GM10266 (cell line): ENCODE data around the gene SHC3.
"Not testable (repeated sequence)": the region's sequence is repeated elsewhere in the genome, so short reads cannot be mapped to it uniquely, and the experiment has no call there.

Source experiments
- DNase-seq: peaks from one replicate; pipeline ENCODE4 v3.0.0; 2012; ENCODE audit errors: extremely low spot score
- CTCF ChIP-seq: IDR thresholded peaks from 2 replicates; pipeline ENCODE4 v1.5.1; 2012; ENCODE audit warnings: mild to moderate bottlenecking, low read depth; ENCODE audit not compliant: control insufficient read depth, insufficient read depth; ENCODE audit errors: missing control alignments

The SHC3 gene

GRCh38 chr9:89219637-89220036, 41.0 kb upstream of the SHC3 start:
- TF ChIP-seq CTCF = no peak
- DNase-seq = no peak

- no peak for TF ChIP-seq CTCF
- DNase-seq = no peak
These were observed 39.7 kb upstream of the SHC3 start for GRCh38 chr9:89218040-89218928.

GRCh38 chr9:89215342-89215741, 36.7 kb upstream of the SHC3 start:
- no peak for DNase-seq
- no peak for TF ChIP-seq CTCF

GRCh38 chr9:89213396-89213880, 34.8 kb upstream of the SHC3 start:
- no peak for DNase-seq
- TF ChIP-seq CTCF = no peak

- DNase-seq = no peak
These were observed 33.6 kb upstream of the SHC3 start for GRCh38 chr9:89212171-89212570.

GRCh38 chr9:89209311-89209710, 30.7 kb upstream of the SHC3 start:
- DNase-seq = not testable (repeated sequence)

More at GRCh38 chr9:89212171-89212570, 33.6 kb upstream of the SHC3 start:
- no peak for TF ChIP-seq CTCF

- DNase-seq = no peak
- TF ChIP-seq CTCF = no peak
These were observed 28.4 kb upstream of the SHC3 start for GRCh38 chr9:89207026-89207425.

GRCh38 chr9:89204801-89205200, 26.2 kb upstream of the SHC3 start:
- DNase-seq = no peak
- no peak for TF ChIP-seq CTCF
